GM12873 (cell line): ENCODE results near the gene C22orf23.

Source experiments
- CTCF ChIP-seq: IDR thresholded peaks from 2 replicates; pipeline ENCODE4 v1.5.1; 2012; ENCODE audit warnings: low read depth, mild to moderate bottlenecking, moderate library complexity, low read length, control low read depth; ENCODE audit not compliant: insufficient read depth; ENCODE audit errors: missing control alignments

The C22orf23 gene

GRCh38 chr22:37906364-37907008, 46.9 kb downstream of the C22orf23 start:
- no peak for TF ChIP-seq CTCF

GRCh38 chr22:37905534-37906363, 47.7 kb downstream of the C22orf23 start, which contains the start of gene MICALL1:
MICALL1 (plus strand) TSS chr22:37906297; CDS start chr22:37906423, 126 bp downstream.
- TF ChIP-seq CTCF: peak; percentile 27

- no peak for TF ChIP-seq CTCF
These were observed 48.5 kb downstream of the C22orf23 start for GRCh38 chr22:37904572-37905533.

GRCh38 chr22:37898441-37899181, 54.8 kb downstream of the C22orf23 start:
- TF ChIP-seq CTCF: no peak

- TF ChIP-seq CTCF: no peak
These were observed 55.6 kb downstream of the C22orf23 start for GRCh38 chr22:37897807-37898206.

- TF ChIP-seq CTCF: no peak
These were observed 56.5 kb downstream of the C22orf23 start for GRCh38 chr22:37896939-37897338.
